OCI-LY1 (cell line): ENCODE results near the gene NKAIN2.

Source experiments
- EZH2 ChIP-seq: fragments of 200-600 bp; sonication (generic), shearing (Covaris generic); IDR thresholded peaks from 2 replicates; pipeline ENCODE4 v1.8.0; 2017; ENCODE audit warnings: borderline replicate concordance, mixed run types, mild to moderate bottlenecking, antibody characterized with exemption, low read length, moderate library complexity, mixed read lengths
- TF ChIP-seq, protein P1 (sequence below): fragments of 200-600 bp; sonication (generic), shearing (Covaris generic); IDR thresholded peaks from 2 replicates; pipeline ENCODE4 v1.5.1; 2017; ENCODE audit warnings: mild to moderate bottlenecking, antibody characterized with exemption, low read length, moderate library complexity, mixed read lengths

- TF ChIP-seq, protein P1, sequence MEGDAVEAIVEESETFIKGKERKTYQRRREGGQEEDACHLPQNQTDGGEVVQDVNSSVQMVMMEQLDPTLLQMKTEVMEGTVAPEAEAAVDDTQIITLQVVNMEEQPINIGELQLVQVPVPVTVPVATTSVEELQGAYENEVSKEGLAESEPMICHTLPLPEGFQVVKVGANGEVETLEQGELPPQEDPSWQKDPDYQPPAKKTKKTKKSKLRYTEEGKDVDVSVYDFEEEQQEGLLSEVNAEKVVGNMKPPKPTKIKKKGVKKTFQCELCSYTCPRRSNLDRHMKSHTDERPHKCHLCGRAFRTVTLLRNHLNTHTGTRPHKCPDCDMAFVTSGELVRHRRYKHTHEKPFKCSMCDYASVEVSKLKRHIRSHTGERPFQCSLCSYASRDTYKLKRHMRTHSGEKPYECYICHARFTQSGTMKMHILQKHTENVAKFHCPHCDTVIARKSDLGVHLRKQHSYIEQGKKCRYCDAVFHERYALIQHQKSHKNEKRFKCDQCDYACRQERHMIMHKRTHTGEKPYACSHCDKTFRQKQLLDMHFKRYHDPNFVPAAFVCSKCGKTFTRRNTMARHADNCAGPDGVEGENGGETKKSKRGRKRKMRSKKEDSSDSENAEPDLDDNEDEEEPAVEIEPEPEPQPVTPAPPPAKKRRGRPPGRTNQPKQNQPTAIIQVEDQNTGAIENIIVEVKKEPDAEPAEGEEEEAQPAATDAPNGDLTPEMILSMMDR, result no peak
- TF ChIP-seq EZH2, result no peak
These were observed 466.1 kb downstream of the NKAIN2 start for GRCh38 chr6:124269733-124270132.
